Retinal pigment epithelial cell (primary cell): Measurements from ENCODE around the gene NEFH.

Experiments used
- DNase-seq: peaks from one replicate; pipeline ENCODE4 v3.0.0-alpha.2; 2010; ENCODE audit warnings: low read depth
- H3K4me3 ChIP-seq: 2 replicates; pipeline ENCODE4 v1.5.1; 2011; ENCODE audit warnings: mild to moderate bottlenecking, low read length, control low read depth, moderate library complexity
- TF ChIP-seq, protein P1 (sequence below): conservative IDR thresholded peaks from 2 replicates; pipeline ENCODE4 v1.5.1; 2011; ENCODE audit warnings: low read depth, low read length, control low read depth, inconsistent platforms

The NEFH gene

DNA sequence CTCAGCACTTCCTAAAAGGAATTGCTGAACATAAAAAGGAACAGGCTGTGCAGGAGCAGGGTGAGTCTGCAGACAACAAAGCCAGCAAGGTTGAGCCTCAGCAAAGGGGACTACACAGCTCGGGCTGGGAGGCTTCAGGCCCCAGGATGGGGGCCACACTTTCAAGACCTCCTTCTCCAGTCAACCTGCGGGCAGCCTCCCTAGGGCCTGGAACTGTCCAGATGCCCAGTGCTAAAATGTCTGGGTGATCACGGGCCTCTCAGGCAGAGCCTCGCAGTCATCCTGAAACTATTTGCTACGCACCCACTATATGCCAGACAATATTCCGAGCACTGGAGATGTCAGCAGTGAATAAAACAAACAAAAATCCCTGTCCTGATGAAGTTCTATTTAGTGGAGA is 3.9 kb upstream of the NEFH start:
- DNase-seq: no peak
- TF ChIP-seq, protein P1, sequence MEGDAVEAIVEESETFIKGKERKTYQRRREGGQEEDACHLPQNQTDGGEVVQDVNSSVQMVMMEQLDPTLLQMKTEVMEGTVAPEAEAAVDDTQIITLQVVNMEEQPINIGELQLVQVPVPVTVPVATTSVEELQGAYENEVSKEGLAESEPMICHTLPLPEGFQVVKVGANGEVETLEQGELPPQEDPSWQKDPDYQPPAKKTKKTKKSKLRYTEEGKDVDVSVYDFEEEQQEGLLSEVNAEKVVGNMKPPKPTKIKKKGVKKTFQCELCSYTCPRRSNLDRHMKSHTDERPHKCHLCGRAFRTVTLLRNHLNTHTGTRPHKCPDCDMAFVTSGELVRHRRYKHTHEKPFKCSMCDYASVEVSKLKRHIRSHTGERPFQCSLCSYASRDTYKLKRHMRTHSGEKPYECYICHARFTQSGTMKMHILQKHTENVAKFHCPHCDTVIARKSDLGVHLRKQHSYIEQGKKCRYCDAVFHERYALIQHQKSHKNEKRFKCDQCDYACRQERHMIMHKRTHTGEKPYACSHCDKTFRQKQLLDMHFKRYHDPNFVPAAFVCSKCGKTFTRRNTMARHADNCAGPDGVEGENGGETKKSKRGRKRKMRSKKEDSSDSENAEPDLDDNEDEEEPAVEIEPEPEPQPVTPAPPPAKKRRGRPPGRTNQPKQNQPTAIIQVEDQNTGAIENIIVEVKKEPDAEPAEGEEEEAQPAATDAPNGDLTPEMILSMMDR: no peak
- H3K4me3 ChIP-seq: no peak overlapping the region

DNA sequence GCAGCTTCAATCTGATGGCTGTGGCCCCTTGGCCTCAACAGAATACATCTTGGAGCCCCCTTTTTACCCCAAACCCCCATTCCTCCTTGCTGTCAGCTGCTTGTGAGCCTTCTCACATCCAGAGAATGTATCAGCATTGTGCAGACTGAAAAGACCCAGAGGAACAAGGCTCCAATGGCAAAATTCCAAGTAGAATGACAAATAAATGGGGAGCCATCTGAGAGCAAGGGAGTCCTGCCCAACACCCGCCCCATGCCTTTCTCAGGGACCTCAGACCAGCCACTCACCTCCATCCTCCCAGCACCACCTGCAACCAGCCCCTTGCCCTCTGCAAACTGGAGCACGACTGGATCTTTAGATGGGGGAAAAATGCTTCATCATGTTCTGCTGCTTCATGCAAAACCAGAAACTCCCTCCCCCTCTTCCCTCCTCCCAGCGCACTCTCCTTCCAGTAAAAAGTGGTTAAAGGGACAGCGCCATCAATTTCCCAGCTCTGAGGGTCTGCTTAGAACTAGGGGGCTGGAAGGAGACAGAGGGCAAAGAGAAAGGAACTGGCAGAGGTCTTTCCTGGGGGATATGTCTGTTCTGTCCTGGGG is 2.2 kb upstream of the NEFH start:
- TF ChIP-seq, protein P1: no peak
- no peak for DNase-seq
- H3K4me3 ChIP-seq: no peak overlapping the region

DNA sequence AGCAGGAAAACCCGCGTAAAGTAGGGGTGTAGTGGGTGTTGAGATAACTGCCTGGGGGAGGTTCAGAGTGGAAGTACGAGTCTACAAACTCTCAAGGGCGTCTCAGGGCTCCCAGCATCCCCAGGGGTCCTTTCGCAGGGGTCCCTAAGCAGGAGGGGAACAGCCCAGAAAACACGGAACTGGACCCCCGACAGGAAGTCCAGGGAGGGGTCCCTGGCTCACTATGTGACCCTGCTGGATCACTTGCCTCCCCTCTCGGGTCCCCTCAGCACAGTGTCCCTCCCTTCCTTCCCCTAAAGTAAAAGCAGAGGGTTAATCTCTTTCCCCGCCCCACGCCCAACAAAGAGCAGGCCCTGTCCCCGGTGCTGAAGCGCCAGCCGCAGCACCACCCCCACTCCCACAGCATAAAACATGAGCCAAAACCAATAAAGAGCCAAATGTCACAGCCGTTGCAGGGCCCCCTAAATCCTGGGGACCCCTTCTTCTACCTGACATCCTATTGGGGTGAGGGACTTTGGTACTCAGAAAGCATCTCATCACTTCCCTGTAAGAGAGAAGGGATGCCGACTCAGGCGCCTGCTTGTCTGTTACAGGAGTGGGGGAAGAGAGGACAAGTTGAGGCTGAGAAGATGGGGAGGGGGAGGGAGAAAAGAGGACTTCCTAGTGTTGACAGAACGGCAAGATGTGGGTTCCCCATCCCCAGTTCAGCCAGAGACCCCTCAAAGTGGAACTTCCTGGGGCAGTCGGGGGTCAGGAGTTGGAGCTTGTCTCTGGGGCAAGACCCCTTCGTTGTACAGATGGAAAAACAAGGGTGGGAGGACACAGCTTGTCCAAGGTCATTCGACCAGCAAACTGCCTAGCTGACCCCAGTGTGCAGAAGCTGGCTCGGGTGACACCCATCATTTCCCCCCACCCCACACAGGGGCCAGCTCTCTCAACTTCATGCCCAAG is 1.4 kb upstream of the NEFH start:
- no peak overlapping the region for H3K4me3 ChIP-seq
- TF ChIP-seq, protein P1: no peak
- no peak for DNase-seq

DNA sequence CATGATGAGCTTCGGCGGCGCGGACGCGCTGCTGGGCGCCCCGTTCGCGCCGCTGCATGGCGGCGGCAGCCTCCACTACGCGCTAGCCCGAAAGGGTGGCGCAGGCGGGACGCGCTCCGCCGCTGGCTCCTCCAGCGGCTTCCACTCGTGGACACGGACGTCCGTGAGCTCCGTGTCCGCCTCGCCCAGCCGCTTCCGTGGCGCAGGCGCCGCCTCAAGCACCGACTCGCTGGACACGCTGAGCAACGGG is 169 bp downstream of the NEFH start:
- H3K4me3 ChIP-seq: no peak overlapping the region
- TF ChIP-seq, protein P1: no peak
- no peak for DNase-seq

DNA sequence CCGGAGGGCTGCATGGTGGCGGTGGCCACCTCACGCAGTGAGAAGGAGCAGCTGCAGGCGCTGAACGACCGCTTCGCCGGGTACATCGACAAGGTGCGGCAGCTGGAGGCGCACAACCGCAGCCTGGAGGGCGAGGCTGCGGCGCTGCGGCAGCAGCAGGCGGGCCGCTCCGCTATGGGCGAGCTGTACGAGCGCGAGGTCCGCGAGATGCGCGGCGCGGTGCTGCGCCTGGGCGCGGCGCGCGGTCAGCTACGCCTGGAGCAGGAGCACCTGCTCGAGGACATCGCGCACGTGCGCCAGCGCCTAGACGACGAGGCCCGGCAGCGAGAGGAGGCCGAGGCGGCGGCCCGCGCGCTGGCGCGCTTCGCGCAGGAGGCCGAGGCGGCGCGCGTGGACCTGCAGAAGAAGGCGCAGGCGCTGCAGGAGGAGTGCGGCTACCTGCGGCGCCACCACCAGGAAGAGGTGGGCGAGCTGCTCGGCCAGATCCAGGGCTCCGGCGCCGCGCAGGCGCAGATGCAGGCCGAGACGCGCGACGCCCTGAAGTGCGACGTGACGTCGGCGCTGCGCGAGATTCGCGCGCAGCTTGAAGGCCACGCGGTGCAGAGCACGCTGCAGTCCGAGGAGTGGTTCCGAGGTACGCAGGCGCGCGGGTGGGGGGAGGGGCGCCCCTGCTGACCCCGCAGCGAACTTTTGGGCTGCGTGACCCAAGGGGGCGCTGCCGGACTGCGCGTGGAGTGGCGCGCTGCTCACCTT is 670 bp downstream of the NEFH start:
- peak overlapping the region; percentile 25 for H3K4me3 ChIP-seq
- DNase-seq: no peak
- TF ChIP-seq, protein P1: peak; percentile 14

DNA sequence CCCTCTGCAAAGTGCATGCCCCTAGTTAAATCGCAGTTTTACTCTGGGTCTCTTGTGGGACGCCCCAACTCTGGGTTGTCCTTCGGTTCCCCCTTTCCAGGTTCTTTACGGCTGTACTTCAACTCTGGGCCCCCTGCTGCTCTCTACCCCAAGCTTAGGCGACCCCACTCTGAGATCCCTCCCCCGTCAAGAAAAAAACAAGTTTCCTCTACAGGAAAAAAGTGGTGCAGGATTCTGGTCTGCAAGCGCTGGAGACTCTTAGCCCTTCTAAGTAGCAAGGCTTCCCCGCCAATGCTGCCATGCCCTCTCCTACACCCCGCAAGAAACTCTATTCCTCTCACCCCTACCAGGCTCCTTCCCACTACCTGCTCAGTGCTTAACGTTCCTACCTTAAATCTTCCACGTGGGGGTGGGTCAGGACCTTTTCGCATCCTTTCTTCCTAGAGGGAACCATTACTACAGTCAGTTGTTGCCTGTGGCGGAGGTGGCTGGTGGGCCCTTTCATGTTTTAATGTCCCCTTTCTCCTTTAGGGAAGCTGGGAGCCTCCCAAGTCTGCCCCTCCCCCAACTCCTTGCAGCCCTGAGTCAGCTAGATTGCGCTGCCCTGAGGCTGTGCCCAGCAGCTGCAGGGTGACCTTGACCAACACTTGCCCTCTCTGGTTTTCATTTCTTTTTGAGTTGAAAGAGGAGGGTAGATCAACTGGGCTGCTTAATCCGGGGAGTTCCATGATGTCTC is 1.4 kb downstream of the NEFH start:
- peak overlapping the region; percentile 25 for H3K4me3 ChIP-seq
- no peak for DNase-seq
- TF ChIP-seq, protein P1: no peak
